Measurements from ENCODE around the gene NRG2.

GRCh38 chr5:139798883-139799282 lies 244.2 kb downstream of the NRG2 start:
- TF ChIP-seq POLR2A (IDR thresholded peaks at IDR 0.05) (no peak), CTCF (IDR thresholded peaks at IDR 0.05) (no peak)

All from esophagus squamous epithelium (tissue), 4 donors.